H1 (cell line): ENCODE measurements around the gene GPR135. TPM values are rescaled to one million over a fixed set of nuclear protein-coding genes. Genes with fewer than 3 reads are reported as not detected.

ENCODE experiments used
- CHD2 ChIP-seq: IDR thresholded peaks from 2 replicates; pipeline ENCODE4 v1.6.1; 2012; ENCODE audit warnings: low read length, improper control_type of control experiment
- EGR1 ChIP-seq: IDR thresholded peaks from 2 replicates; pipeline ENCODE4 v1.6.1; 2011; ENCODE audit warnings: low read depth, low read length, borderline replicate concordance
- RBBP5 ChIP-seq: IDR thresholded peaks from 2 replicates; pipeline ENCODE4 v1.7.1; 2012; ENCODE audit warnings: low read depth, mild to moderate bottlenecking, inconsistent platforms, low read length, moderate library complexity, borderline replicate concordance
- SP4 ChIP-seq: IDR thresholded peaks from 2 replicates; pipeline ENCODE4 v1.6.1; 2012; ENCODE audit warnings: low read length, inconsistent platforms
- polyA plus RNA-seq, 7 experiments: library from polyadenylated mRNA; depleted of rRNA in 3 of 7; stranded (reverse) in 5 of 7; unstranded in 2 of 7; fragments of >200 nt in 5 of 7; fragments of 200-250 nt in 2 of 7; gene quantifications; 1 replicate in 5 of 7; 2 replicates in 1 of 7; 4 replicates in 1 of 7; pipeline versions ENCODE4 v1.2.1 to v1.2.3, GENCODE V29; 2011 to 2013; ENCODE audit warnings: missing spikeins in 2 of 7, mixed read lengths in 2 of 7
- total RNA-seq: library from RNA; stranded (reverse); fragmentation: NEBNext Ultra II Directional; extraction: Animal tissue kit (Norgen Biotek cat#: 25700); gene quantifications from 2 replicates; pipeline ENCODE4 v1.2.1, GENCODE V29; 2021
- TF ChIP-seq, protein P1 (sequence below): fragments of 300-600 bp; sonication (generic); IDR thresholded peaks from 2 replicates; pipeline ENCODE4 v1.7.1; 2012; ENCODE audit warnings: low read length, moderate library complexity, mild to moderate bottlenecking, inconsistent platforms; ENCODE audit not compliant: insufficient replicate concordance

The GPR135 gene
- total and polyA plus RNA-seq, 2 of the 8 experiments (the other 6 are each of a cell fraction or from before 2014, with no cell fraction given), result 0.48 to 1.1 TPM

DNA sequence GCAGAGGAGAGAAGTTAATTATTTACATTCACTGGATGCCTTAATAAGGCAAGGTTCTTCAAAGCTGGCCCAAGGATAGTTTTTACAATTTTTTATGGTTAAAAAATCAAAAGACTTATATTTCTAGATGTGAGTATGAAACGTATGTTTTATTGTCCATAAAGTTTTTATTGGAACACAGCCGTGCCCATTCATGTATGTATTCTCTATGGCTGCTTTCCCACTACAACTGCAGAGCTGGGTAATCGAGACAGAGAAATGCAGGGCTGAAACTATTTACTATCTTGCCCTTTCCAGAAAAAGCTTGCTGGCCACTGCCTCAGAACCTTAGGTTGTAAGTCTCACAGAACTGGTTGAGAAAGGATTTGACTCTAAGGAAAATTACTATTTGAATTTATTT lies 35.6 kb upstream of the GPR135 start (continued):
- TF ChIP-seq EGR1 (no peak), SP4 (no peak), RBBP5 (no peak), CHD2 (no peak)
- TF ChIP-seq, protein P1, sequence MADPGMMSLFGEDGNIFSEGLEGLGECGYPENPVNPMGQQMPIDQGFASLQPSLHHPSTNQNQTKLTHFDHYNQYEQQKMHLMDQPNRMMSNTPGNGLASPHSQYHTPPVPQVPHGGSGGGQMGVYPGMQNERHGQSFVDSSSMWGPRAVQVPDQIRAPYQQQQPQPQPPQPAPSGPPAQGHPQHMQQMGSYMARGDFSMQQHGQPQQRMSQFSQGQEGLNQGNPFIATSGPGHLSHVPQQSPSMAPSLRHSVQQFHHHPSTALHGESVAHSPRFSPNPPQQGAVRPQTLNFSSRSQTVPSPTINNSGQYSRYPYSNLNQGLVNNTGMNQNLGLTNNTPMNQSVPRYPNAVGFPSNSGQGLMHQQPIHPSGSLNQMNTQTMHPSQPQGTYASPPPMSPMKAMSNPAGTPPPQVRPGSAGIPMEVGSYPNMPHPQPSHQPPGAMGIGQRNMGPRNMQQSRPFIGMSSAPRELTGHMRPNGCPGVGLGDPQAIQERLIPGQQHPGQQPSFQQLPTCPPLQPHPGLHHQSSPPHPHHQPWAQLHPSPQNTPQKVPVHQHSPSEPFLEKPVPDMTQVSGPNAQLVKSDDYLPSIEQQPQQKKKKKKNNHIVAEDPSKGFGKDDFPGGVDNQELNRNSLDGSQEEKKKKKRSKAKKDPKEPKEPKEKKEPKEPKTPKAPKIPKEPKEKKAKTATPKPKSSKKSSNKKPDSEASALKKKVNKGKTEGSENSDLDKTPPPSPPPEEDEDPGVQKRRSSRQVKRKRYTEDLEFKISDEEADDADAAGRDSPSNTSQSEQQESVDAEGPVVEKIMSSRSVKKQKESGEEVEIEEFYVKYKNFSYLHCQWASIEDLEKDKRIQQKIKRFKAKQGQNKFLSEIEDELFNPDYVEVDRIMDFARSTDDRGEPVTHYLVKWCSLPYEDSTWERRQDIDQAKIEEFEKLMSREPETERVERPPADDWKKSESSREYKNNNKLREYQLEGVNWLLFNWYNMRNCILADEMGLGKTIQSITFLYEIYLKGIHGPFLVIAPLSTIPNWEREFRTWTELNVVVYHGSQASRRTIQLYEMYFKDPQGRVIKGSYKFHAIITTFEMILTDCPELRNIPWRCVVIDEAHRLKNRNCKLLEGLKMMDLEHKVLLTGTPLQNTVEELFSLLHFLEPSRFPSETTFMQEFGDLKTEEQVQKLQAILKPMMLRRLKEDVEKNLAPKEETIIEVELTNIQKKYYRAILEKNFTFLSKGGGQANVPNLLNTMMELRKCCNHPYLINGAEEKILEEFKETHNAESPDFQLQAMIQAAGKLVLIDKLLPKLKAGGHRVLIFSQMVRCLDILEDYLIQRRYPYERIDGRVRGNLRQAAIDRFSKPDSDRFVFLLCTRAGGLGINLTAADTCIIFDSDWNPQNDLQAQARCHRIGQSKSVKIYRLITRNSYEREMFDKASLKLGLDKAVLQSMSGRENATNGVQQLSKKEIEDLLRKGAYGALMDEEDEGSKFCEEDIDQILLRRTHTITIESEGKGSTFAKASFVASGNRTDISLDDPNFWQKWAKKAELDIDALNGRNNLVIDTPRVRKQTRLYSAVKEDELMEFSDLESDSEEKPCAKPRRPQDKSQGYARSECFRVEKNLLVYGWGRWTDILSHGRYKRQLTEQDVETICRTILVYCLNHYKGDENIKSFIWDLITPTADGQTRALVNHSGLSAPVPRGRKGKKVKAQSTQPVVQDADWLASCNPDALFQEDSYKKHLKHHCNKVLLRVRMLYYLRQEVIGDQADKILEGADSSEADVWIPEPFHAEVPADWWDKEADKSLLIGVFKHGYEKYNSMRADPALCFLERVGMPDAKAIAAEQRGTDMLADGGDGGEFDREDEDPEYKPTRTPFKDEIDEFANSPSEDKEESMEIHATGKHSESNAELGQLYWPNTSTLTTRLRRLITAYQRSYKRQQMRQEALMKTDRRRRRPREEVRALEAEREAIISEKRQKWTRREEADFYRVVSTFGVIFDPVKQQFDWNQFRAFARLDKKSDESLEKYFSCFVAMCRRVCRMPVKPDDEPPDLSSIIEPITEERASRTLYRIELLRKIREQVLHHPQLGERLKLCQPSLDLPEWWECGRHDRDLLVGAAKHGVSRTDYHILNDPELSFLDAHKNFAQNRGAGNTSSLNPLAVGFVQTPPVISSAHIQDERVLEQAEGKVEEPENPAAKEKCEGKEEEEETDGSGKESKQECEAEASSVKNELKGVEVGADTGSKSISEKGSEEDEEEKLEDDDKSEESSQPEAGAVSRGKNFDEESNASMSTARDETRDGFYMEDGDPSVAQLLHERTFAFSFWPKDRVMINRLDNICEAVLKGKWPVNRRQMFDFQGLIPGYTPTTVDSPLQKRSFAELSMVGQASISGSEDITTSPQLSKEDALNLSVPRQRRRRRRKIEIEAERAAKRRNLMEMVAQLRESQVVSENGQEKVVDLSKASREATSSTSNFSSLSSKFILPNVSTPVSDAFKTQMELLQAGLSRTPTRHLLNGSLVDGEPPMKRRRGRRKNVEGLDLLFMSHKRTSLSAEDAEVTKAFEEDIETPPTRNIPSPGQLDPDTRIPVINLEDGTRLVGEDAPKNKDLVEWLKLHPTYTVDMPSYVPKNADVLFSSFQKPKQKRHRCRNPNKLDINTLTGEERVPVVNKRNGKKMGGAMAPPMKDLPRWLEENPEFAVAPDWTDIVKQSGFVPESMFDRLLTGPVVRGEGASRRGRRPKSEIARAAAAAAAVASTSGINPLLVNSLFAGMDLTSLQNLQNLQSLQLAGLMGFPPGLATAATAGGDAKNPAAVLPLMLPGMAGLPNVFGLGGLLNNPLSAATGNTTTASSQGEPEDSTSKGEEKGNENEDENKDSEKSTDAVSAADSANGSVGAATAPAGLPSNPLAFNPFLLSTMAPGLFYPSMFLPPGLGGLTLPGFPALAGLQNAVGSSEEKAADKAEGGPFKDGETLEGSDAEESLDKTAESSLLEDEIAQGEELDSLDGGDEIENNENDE, result no peak
- TF ChIP-seq, all 59 proteins: peak for 0
